GM21529 (cell line): Measurements from ENCODE around the gene STING1.
A peak's percentile ranks its signal among the peaks of the same experiment; 100 is the strongest.
"Not testable (repeated sequence)": the region's sequence is repeated elsewhere in the genome, so short reads cannot be mapped to it uniquely, and the experiment has no call there.

ENCODE experiments used
- ATAC-seq: cut with Tn5 transposase; IDR thresholded peaks from one replicate; pipeline ENCODE4 v1.9.1; 2021; ENCODE audit not compliant: unreplicated experiment

Gene STING1

DNA sequence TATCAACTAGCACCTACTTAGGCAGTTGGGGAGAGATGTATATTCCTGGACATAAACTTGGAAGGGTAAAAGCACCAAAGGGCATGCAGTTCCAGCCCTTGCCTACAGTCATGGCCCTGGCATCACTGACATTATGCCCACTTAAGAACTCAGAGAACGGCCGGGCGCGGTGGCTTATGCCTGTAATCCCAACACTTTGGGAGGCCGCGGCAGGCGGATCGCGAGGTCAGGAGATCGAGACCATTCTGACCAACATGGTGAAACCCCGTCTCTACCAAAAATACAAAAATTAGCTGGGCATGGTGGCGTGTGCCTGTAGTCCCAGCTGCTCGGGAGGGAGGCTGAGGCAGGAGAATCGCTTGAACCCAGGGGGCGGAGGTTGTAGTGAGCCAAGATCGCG, 42.1 kb downstream of the STING1 start:
- not testable (repeated sequence) for ATAC-seq

DNA sequence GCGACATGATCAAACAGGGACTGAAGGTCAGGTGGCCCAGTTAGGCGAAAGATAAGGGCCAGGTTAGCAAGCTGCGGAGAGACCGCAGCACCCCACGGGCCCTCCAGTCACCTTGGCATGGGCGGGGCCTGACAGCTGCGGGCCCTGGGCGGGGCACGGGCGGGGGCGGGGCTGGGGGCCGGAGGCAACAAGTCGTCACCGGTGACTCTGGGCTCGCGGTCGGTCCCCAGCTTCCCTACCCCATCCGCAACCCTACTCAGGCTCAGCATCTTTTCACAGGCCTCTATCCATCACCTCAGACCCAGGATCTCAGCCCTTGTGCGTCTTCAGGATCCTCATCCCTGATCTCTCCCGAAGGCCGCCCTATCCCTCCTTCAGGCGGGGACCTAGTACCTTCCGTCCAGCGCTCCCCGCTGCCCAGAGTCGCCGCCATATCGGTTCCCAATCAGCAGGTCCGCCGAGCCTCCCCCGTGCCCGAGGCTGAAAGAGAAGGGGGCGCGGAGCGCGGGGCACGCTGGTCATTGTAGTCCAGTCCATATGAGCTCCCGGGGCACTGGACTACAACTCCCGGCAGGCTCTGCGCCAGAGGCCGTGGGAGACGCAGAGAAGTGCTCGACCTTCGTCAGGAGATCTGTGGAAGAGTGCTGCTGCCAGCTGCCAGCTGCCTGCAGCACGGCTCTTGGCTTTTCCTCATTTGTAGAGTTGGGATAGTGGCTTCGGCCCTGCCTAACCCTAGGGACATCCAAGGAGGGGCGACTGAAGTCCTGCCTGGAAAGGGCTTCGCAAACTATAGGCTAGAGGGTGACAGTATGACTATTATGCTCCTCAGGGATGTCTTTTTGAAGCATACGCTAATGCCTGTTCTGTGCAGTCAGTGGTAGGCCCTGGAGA, 43.3 kb downstream of the STING1 start, which contains the start of gene DNAJC18:
Gene DNAJC18 (minus strand): TSS at position 513 of the 891 bp plus-strand sequence. CDS start 80 bp downstream, at position 433.
- ATAC-seq: peak; percentile 89

GRCh38 chr5:139438707-139439012, 43.9 kb downstream of the STING1 start:
- ATAC-seq: no peak

DNA sequence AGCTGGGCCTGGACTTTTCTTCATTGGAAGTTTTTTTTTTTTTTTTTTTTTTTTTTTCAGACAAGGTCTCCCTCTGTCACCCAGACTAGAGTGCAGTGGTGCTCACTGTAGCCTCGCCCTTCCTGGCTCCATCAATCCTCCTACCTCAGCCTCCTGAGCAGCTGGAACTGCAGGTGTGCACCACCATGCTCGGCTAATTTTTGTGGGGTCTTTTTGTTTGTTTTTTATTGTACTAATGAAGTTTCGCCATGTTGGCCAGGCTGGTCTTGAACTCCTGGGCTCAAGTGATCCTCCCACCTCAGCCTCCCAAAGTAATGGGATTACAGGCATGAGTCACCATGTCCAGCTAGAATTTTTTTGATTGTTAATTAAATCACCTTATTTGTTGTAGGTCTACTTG, 46.9 kb downstream of the STING1 start:
- no peak for ATAC-seq

DNA sequence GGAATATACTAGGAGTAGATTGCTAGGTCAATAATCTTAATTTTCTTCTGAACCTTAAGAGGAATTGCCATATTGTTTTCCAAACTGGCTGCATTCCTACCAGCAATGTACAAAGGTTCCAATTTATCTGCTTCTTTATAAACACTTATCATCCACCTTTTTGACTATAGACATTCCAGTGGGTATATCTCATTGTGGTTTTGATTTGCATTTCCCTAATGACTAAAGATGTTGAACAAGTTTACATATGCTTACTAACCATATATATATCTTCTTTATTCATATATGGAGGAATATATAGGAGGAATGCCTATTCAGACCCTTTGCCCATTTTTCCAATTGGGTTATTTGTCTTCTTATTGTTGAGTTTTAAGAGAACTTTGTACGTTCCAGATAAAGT, 50.9 kb downstream of the STING1 start:
- ATAC-seq: no peak

DNA sequence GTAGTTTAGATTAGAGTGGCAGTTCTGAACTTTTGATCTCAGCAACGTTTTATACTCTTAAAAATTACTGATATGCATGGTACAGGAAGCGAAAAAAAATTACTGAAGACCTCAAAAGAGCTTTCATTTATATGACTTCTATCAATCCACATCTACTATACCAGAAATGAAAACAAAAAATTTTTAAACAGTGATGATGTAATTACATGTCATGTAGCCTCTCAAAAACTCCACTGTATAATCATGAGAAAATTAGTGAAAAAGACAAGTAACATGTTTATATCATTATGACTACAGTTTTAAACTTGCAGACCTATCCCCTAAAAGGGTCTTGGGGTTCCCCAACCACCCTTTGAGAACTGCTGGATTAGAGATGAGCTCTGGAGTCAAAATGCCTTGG, 52.5 kb downstream of the STING1 start:
- ATAC-seq: no peak

DNA sequence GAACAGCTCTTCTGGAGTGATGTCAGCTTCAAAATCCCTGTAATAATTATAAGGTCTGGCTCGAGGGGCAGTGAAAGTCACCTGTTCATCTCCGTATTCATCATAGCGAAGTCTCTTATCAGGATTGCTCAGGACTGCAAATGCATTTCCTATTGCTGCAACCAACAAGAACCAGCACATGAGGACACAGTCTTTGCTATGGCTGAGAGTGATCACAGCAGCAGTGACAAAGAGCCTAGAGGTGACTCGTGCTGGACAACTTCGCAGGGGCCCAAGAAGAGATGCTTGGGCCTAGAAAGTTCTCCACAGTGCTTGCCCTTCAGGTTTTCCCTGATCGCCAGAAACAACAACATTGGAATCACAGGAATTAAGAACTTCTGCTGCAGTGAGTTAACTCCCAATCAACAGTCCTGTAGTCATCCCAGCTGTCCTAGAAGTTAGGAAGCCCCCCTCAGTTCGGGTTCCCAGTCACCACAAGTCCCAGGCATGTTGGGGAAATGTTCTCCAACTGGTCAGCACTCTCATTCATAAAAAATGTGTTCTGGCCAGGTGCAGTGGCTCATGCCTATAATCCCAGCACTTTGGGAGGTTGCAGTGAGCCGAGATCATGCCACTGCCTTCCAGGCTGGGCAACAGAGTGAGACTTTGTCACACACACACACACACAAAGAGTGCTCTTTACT, 56.2 kb downstream of the STING1 start:
- no peak for ATAC-seq
